HG02884 (cell line): ENCODE measurements around the gene RAB3D.
"Not testable (repeated sequence)": the region's sequence is repeated elsewhere in the genome, so short reads cannot be mapped to it uniquely, and the experiment has no call there.

ENCODE experiments used
- ATAC-seq: cut with Tn5 transposase; IDR thresholded peaks from one replicate; pipeline ENCODE4 v1.9.1; 2021; ENCODE audit warnings: mild to moderate bottlenecking, moderate library complexity; ENCODE audit not compliant: unreplicated experiment

RAB3D gene

GRCh38 chr19:11340099-11340467 lies 626 bp upstream of the RAB3D start:
- not testable (repeated sequence) for ATAC-seq

GRCh38 chr19:11338569-11339253 lies 746 bp downstream of the RAB3D start:
- ATAC-seq = no peak

- no peak for ATAC-seq
Measured at GRCh38 chr19:11338121-11338520, 1.3 kb downstream of the RAB3D start.

GRCh38 chr19:11337080-11337479 lies 2.4 kb downstream of the RAB3D start:
- ATAC-seq = no peak

- no peak for ATAC-seq
Measured at GRCh38 chr19:11335449-11336146, 3.9 kb downstream of the RAB3D start.

GRCh38 chr19:11333838-11334237 lies 5.6 kb downstream of the RAB3D start:
- not testable (repeated sequence) for ATAC-seq

GRCh38 chr19:11332822-11333221 lies 6.6 kb downstream of the RAB3D start:
- no peak for ATAC-seq

- no peak for ATAC-seq
Measured at GRCh38 chr19:11331502-11331901, 8.0 kb downstream of the RAB3D start.

- no peak for ATAC-seq
Measured at GRCh38 chr19:11330127-11330526, 9.3 kb downstream of the RAB3D start.

GRCh38 chr19:11325544-11325943 lies 13.9 kb downstream of the RAB3D start:
- no peak for ATAC-seq

GRCh38 chr19:11324748-11325389 lies 14.6 kb downstream of the RAB3D start:
- ATAC-seq = no peak

- ATAC-seq = no peak
Measured at GRCh38 chr19:11324079-11324661, 15.3 kb downstream of the RAB3D start.

GRCh38 chr19:11323601-11324078 lies 15.8 kb downstream of the RAB3D start:
- no peak for ATAC-seq

- ATAC-seq = no peak
Measured at GRCh38 chr19:11322269-11323024, 17.0 kb downstream of the RAB3D start.

- ATAC-seq = no peak
Measured at GRCh38 chr19:11321191-11322126, 18.0 kb downstream of the RAB3D start.

GRCh38 chr19:11320278-11320995 lies 19.0 kb downstream of the RAB3D start:
- not testable (repeated sequence) for ATAC-seq

GRCh38 chr19:11306337-11306736 lies 33.1 kb downstream of the RAB3D start:
- ATAC-seq = no peak

GRCh38 chr19:11304936-11305335 lies 34.5 kb downstream of the RAB3D start:
- ATAC-seq = no peak

GRCh38 chr19:11300811-11301120 lies 38.7 kb downstream of the RAB3D start:
- ATAC-seq = no peak
